Stimulated activated CD4-positive, alpha-beta T cell treated with anti-CD3 and anti-CD28 coated beads, Interleukin-15, amount 100 ng/mL, for 48 hours (primary cell): ENCODE measurements around the gene FOS.
"Not testable (repeated sequence)": the region's sequence is repeated elsewhere in the genome, so short reads cannot be mapped to it uniquely, and the experiment has no call there.

Experiments
- DNase-seq, 2 donors: peaks; one replicate each; pipeline ENCODE4 v3.0.0-alpha.2; 2020; ENCODE audit warnings: low read depth in 2 of 2

Gene FOS

GRCh38 chr14:75278422-75279152 lies at the start of gene FOS:
TSS of gene FOS (plus strand) at chr14:75278828. CDS start at chr14:75278983, 155 bp downstream.
- DNase-seq, result peak; percentile 82 to 83

GRCh38 chr14:75229661-75230139 lies 48.9 kb upstream of the FOS start:
- no peak for DNase-seq

GRCh38 chr14:75230140-75230792 lies 48.4 kb upstream of the FOS start:
- DNase-seq, result peak in 1 of 2 donors; percentile 22

GRCh38 chr14:75231320-75231719 lies 47.3 kb upstream of the FOS start:
- no peak for DNase-seq

- no peak for DNase-seq
Measured at GRCh38 chr14:75232191-75232590, 46.4 kb upstream of the FOS start.

GRCh38 chr14:75232597-75232996 lies 46.0 kb upstream of the FOS start:
- no peak for DNase-seq

GRCh38 chr14:75234173-75235115 lies 44.2 kb upstream of the FOS start:
- no peak for DNase-seq

GRCh38 chr14:75235198-75235597 lies 43.4 kb upstream of the FOS start:
- DNase-seq, result not testable (repeated sequence)

GRCh38 chr14:75236467-75236866 lies 42.2 kb upstream of the FOS start:
- no peak for DNase-seq

- no peak for DNase-seq
Measured at GRCh38 chr14:75236901-75237419, 41.7 kb upstream of the FOS start.

- no peak for DNase-seq
Measured at GRCh38 chr14:75238756-75239455, 39.7 kb upstream of the FOS start.

GRCh38 chr14:75240781-75241180 lies 37.8 kb upstream of the FOS start:
- DNase-seq, result no peak

- no peak for DNase-seq
Measured at GRCh38 chr14:75242546-75243273, 35.9 kb upstream of the FOS start.

GRCh38 chr14:75244121-75244520 lies 34.5 kb upstream of the FOS start:
- DNase-seq, result no peak

- DNase-seq, result no peak
Measured at GRCh38 chr14:75246546-75247285, 31.9 kb upstream of the FOS start.

- peak; percentile 60 to 64 for DNase-seq
Measured at GRCh38 chr14:75247286-75247922, 31.2 kb upstream of the FOS start.

- DNase-seq, result no peak
Measured at GRCh38 chr14:75247939-75248338, 30.7 kb upstream of the FOS start.

GRCh38 chr14:75249251-75249957 lies 29.2 kb upstream of the FOS start:
- DNase-seq, result peak; percentile 73 to 82

- DNase-seq, result no peak
Measured at GRCh38 chr14:75249958-75250336, 28.7 kb upstream of the FOS start.
